NT2/D1 (cell line): ENCODE measurements around the gene CCDC137.

Experiments used
- DNase-seq: peaks from one replicate; pipeline ENCODE4 v3.0.0-alpha.2; 2011; ENCODE audit warnings: low read depth, low spot score
- H3K27me3 ChIP-seq: 2 replicates; pipeline ENCODE4 v1.6.0; 2011; ENCODE audit warnings: mild to moderate bottlenecking; ENCODE audit not compliant: insufficient read length, insufficient read depth
- H3K36me3 ChIP-seq: 2 replicates; pipeline ENCODE4 v1.6.1; 2011; ENCODE audit warnings: mild to moderate bottlenecking, low read length, mixed read lengths; ENCODE audit not compliant: insufficient read depth, insufficient read length
- H3K4me1 ChIP-seq: 2 replicates; pipeline ENCODE4 v1.5.1; 2011; ENCODE audit not compliant: insufficient read depth, insufficient read length
- H3K4me3 ChIP-seq: 2 replicates; pipeline ENCODE4 v1.5.1; 2011; ENCODE audit warnings: low read depth; ENCODE audit not compliant: insufficient read length
- H3K9ac ChIP-seq: 2 replicates; pipeline ENCODE4 v1.6.0; 2011; ENCODE audit warnings: low read depth; ENCODE audit not compliant: insufficient read length
- H3K9me3 ChIP-seq: 2 replicates; pipeline ENCODE4 v1.5.1; 2011; ENCODE audit warnings: mild to moderate bottlenecking, low read length; ENCODE audit not compliant: insufficient read depth
- SUZ12 ChIP-seq: IDR thresholded peaks from 2 replicates; pipeline ENCODE4 v1.6.1; 2011; ENCODE audit not compliant: insufficient read length, insufficient read depth; ENCODE audit errors: extremely low read depth
- YY1 ChIP-seq: IDR thresholded peaks from 2 replicates; pipeline ENCODE4 v1.6.1; 2011; ENCODE audit not compliant: insufficient read length, insufficient read depth
- ZNF274 ChIP-seq: IDR thresholded peaks from 2 replicates; pipeline ENCODE4 v1.6.1; 2011; ENCODE audit warnings: mild to moderate bottlenecking, low read depth, low read length

CCDC137 gene

GRCh38 chr17:81652906-81653771 lies 13.4 kb upstream of the CCDC137 start:
- Histone ChIP-seq H3K9ac (peak overlapping the region; percentile 93), H3K4me1 (peaks cover 39% of the 10 kb centered on the region), H3K4me3 (peak overlapping the region; percentile 50), H3K36me3 (no peaks in the 10 kb centered on the region), H3K9me3 (no peaks in the 10 kb centered on the region), H3K27me3 (peaks cover 9% of the 10 kb centered on the region)
- TF ChIP-seq YY1 (no peak), ZNF274 (no peak), SUZ12 (no peak)
- DNase-seq: no peak

- Histone ChIP-seq H3K4me1 (peaks cover 32% of the 10 kb centered on the region), H3K36me3 (no peaks in the 10 kb centered on the region), H3K27me3 (no peaks in the 10 kb centered on the region), H3K4me3 (no peak overlapping the region), H3K9me3 (no peaks in the 10 kb centered on the region), H3K9ac (peak overlapping the region; percentile 28)
- no peak for DNase-seq
- TF ChIP-seq SUZ12: no peak
- no peak for TF ChIP-seq YY1
- no peak for TF ChIP-seq ZNF274
Observed at GRCh38 chr17:81655378-81656117, 11.0 kb upstream of the CCDC137 start.

GRCh38 chr17:81656118-81656743 lies 10.3 kb upstream of the CCDC137 start, which contains the start of gene PDE6G:
Gene PDE6G, minus strand, starts transcription at chr17:81656542. Its CDS starts 3,237 bp downstream, at chr17:81653305.
- TF ChIP-seq SUZ12: no peak
- TF ChIP-seq YY1: no peak
- no peak for TF ChIP-seq ZNF274
- no peaks in the 10 kb centered on the region for H3K36me3 ChIP-seq
- peak within 1 kb of the TSS; percentile 28 for H3K9ac ChIP-seq
- DNase-seq: no peak
- no peak within 1 kb of the TSS for H3K4me3 ChIP-seq
- peaks cover 26% of the 10 kb centered on the region for H3K4me1 ChIP-seq
- H3K27me3 ChIP-seq: no peaks in the 10 kb centered on the region
- no peaks in the 10 kb centered on the region for H3K9me3 ChIP-seq

GRCh38 chr17:81656835-81657234 lies 9.7 kb upstream of the CCDC137 start:
- H3K36me3 ChIP-seq: no peaks in the 10 kb centered on the region
- H3K27me3 ChIP-seq: no peaks in the 10 kb centered on the region
- DNase-seq: no peak
- no peaks in the 10 kb centered on the region for H3K9me3 ChIP-seq
- peaks cover 20% of the 10 kb centered on the region for H3K4me1 ChIP-seq
- H3K9ac ChIP-seq: peak overlapping the region; percentile 10
- no peak overlapping the region for H3K4me3 ChIP-seq
- no peak for TF ChIP-seq SUZ12

- no peak overlapping the region for H3K9ac ChIP-seq
- no peaks in the 10 kb centered on the region for H3K27me3 ChIP-seq
- no peak overlapping the region for H3K4me3 ChIP-seq
- TF ChIP-seq ZNF274 (no peak), YY1 (no peak), SUZ12 (no peak)
- H3K4me1 ChIP-seq: peaks cover 18% of the 10 kb centered on the region
- no peaks in the 10 kb centered on the region for H3K9me3 ChIP-seq
- no peak for DNase-seq
- peaks cover 3% of the 10 kb centered on the region for H3K36me3 ChIP-seq
Observed at GRCh38 chr17:81659038-81659437, 7.5 kb upstream of the CCDC137 start.

- TF ChIP-seq ZNF274: no peak
- TF ChIP-seq YY1: no peak
- no peak for TF ChIP-seq SUZ12
- no peaks in the 10 kb centered on the region for H3K9me3 ChIP-seq
- H3K9ac ChIP-seq: no peak overlapping the region
- H3K4me3 ChIP-seq: no peak overlapping the region
- H3K36me3 ChIP-seq: peaks cover 17% of the 10 kb centered on the region
- H3K4me1 ChIP-seq: peaks cover 20% of the 10 kb centered on the region
- no peak for DNase-seq
- H3K27me3 ChIP-seq: no peaks in the 10 kb centered on the region
Observed at GRCh38 chr17:81660441-81660840, 6.1 kb upstream of the CCDC137 start.

GRCh38 chr17:81662002-81662401 lies 4.5 kb upstream of the CCDC137 start:
- no peak for DNase-seq
- Histone ChIP-seq H3K36me3 (peaks cover 18% of the 10 kb centered on the region), H3K27me3 (no peaks in the 10 kb centered on the region), H3K9ac (no peak overlapping the region), H3K4me3 (no peak overlapping the region), H3K9me3 (no peaks in the 10 kb centered on the region), H3K4me1 (peaks cover 14% of the 10 kb centered on the region)
- TF ChIP-seq SUZ12: no peak
- TF ChIP-seq YY1: no peak
- no peak for TF ChIP-seq ZNF274
